HG03064 (cell line): ENCODE measurements around the gene HOXA6.

Experiments used
- ATAC-seq: cut with Tn5 transposase; IDR thresholded peaks from one replicate; pipeline ENCODE4 v1.9.1; 2021; ENCODE audit warnings: low read depth; ENCODE audit not compliant: unreplicated experiment

The HOXA6 gene

DNA sequence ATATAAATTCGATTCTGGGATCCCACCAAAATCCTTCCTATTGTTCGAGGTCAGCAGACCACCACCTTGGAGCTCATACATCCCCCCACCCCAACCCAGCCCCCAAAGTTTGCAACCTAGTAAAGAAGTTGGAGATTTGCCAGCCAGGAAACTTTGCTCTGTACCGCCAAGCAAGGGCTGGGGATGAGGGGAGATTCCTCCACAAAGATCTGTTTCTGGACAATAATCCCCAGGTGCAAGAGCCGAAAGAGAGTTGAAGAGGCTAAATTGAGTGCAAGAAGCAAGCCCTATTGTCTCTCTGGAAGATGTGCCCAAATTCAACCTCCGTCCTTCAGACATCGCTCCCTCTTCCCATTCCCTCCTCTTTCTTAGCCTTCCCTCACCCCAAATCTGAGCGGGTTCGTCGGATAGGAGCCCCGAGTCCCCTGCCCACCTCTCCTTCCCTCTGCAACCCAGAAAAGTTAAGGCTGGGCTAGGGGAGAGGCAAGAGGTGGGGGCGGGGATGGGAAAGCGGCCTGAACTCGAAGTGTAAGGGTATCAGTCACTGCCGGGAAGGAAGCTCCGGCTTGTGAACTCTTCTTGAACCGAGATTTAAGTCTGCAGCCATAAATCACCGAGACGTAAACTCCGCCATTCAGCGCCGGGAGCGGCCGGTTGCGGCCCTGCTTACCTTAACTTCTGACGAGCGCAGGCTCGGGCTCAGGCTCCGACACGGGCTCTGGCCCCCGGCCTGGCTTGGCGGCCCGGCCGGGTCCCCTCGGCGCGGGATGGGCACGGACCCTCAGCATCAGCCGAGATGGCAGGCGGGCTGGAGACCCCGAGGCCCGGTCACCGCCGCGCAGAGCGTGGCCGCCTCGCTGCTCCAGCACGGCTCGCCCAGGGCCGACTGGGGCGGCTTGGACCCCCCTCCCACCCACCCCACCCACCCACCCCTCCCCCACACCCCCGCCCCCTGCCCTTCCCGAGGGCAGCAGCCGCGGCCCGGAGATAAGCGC, 34.3 kb downstream of the HOXA6 start:
- no peak for ATAC-seq

DNA sequence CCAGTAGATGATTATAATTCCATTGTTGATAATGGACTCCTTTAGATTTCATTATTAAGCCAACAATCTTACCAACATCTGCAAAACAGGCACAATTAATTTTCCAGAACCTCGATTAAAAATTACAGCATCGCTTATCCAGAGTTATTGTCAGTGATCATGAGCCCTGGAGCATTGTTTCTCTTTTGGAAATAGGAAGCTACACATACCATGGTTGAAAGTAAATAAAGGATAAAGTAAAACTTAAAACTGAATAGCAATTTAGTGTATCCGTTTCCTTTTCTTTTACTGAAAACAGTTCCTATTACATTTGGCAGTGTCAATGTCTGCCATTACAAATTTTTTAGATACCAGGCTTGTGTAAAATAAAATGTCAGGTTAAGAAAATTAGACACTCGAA, 35.2 kb downstream of the HOXA6 start:
- ATAC-seq = no peak

DNA sequence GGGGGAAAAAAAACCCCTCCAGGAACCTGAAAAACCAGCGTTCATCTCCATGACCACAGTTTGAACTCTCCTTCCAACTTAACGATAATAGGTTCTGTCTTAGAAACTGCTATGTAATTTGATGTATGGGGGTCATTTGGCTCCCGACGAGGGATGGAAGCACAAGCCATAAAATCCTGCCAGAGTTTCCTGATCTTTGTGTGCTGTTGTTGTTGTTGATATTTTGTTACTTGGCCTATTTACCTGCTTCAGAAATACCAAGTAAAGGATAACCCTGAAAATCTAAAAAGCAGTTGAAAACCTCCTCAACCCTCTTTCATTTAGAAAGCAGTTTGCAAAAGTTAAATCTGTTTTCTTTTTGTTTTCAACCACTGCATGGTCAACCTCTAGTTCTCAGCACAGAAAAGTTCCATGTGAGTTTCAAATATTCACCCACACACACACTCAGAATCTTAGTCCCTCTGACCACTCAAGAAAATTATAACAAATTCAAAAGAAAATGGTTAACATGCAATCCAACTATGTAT, 35.8 kb downstream of the HOXA6 start:
- no peak for ATAC-seq

DNA sequence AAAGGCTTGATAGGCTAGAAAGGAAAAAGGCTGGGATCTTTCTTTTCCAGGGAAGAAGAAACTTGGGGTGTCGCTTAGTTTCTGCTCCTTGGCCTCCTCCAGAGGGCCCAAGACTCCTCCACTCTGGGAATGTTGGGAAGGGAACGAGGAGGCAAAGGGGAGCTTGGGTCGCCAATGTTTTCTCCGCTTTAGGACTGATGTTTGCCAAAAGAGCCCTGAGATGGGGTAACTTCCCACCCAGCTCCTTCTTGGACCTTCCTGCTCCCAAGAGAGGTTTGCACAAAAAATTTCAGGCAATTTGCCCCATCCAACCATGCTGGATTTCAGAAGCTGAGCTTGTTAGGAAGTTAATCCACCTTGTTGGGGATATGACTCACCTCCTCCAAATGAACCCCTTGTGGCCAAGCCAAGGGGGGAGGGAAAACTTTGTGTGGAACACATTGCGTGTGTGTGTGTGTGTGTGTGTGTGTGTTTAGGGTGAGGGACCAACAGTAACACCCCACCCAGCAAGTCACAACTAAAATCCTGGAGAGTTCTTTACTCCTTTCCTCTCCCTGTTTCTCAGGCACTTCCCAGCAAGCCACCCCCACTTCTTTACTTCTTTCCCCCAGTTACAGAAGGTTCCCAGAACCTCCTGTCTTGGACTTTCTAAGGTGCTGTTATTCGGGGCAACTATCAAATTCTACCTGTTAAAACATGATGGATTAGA, 36.4 kb downstream of the HOXA6 start:
- ATAC-seq = no peak

DNA sequence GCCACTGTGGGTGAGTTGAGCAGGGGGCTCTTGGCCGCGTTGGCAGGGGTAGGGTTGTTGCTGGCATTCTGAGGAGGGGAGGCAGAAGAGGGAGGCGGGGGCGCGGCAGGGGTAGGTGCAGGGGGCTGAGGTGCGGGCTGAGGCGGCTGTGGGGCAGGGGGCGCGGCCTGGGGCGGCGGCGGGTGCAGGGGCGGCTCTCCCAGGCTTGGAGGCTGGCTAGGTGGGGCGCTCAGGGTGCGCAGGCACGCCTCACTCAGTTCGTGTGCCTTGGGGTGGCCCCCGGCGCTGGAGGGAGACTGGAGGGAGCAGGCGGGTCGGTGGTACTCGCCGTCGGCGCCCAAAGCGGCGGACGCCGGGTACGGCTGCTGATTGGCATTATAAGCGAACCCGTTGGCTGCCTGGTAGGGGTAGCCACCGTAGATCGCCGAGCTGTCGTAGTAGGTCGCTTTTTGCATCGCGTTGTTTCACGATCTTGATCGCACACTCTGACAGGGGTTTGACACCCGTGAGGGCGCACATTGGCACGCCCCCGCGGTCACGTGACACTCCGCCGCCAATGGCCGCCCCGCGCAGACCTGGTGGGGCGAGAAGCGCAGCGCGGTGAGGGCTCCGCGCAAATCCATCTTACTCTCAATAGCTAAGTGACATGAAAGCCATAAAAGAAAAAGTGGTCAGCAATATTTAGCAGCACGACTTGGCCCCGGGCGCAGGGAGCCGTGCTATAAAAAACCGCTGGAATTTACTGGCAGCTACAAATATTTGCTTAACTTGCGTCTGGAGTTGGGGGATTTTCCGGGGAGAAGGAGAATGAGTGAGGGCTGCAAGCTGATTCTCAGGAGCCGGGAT, 37.2 kb downstream of the HOXA6 start:
- no peak for ATAC-seq

DNA sequence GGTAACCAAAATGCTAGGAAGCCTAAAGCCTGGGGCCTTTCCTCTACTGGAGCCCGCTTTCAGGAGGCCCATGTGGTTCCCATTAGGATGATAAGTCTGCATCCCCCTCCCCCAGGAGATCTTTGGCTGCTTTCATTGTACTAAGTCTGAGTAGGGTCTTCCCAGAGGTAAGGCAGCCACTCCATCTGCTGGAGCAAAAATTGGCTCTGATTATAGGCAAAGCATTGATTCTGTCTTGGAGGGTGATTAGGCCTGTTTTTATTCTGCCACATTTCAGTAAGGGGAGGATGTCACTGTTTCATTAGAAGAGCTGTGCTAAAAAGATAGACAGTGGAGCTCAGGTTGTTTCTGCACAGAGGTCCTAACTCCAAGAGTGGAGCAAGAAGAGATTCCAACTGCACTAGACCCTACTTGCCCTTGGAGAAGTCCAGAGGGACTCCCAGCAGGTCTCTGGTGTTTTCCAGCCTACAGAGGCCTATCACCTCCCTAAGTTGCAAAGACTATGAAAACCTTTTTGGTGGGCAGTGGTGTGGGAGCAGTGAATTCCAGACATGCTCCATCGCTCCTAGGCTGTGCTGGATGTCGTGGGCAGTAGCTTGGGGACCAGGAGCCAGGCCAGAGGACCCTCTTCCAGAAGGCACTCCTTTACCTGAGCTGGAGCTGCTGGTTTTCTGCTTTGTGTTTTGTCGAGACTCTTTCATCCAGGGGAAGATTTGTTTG, 37.9 kb downstream of the HOXA6 start:
- no peak for ATAC-seq

DNA sequence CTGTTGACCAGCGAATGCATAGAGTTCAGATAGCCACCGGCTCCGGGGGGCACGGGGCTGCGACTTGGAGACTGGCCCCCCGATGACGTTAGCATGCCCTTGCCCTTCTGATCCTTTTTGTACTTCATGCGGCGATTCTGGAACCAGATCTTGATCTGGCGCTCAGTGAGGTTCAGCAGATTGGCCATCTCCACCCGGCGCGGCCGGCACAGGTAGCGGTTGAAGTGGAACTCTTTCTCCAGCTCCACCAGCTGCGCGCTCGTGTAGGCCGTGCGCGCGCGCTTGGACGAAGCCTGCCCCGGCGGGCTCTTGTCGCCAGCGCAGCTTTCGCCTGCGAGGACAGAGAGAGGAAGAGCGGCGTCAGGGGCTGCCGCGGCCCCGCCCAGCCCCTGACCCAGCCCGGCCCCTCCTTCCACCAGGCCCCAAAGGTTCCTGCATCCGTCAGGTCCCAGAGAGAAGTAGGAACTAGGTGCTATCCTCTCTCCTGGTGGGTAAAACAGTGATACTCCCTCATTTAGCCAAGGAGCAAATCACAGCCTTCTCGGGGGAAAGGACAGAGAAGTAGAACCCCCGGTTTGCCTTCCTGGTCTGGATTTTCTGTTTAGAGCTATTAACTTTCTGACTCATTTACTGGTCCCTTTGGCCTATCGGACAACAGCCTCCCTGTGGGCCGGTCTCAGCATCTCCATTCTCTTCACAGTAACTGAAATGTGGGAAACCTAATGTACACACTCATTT, 39.0 kb downstream of the HOXA6 start:
- no peak for ATAC-seq

DNA sequence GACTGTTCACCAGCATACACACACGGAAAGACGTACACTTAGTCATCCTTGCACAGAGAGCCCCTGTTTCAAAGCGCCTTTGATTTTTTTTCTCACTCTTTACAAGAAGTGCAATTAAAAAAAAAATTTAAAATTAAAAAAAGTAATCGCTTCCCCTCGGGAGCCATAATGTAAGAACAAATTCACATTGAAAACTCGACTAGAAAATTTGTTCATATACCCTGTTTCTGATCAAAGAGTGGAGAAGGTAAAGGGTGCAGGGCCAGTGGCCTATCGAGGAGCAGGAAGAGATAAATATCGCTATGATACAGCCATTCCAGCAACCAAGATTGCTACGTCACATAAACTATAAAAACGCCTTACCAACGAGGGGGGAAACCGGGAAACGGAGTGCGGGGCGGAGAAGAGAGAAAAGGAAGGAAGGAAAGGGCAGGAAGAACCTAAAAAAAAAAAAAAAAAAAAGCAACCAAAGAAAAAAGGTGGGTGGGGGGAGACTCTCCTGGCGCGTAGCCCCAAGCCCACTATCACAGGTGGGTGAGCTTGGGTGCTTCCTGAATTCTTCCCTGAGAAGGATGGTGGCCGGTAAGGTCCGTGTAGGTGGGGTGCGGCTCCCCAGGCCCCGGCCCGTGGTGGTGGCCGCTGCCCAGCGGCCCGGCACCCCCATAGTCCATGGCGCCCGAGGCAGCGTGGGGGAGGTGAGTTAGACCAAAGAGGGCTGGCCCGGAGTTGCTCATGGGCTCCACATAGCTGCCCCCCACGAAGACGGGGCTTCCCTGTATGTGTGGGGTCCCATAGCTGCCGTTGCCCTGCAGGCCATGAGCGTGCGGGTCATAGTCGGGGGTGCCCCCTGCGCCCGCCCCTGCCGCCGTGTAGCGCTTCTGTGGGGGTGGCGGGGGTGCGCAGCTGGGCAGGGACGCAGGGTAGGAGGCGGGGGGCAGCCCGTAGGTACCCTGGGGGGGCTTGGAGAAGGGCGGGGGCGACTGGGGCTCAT, 39.9 kb downstream of the HOXA6 start:
- ATAC-seq = no peak

DNA sequence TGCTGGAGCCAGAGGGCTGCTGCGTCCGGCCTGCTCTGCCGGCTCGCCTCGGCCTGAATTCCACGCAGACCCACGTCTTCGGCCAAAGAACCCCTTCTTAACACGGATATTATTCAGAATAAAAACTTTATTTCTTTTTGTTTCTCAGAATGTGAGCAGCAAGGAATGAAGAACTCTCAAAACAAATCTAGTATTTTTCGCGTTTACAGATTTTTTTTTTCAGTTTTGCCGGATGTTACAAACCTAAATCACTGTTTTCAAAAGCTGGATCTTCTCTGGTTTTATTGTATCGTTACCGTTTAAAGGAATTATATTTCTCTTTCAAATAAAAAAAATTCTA, 40.7 kb downstream of the HOXA6 start:
- ATAC-seq = no peak

DNA sequence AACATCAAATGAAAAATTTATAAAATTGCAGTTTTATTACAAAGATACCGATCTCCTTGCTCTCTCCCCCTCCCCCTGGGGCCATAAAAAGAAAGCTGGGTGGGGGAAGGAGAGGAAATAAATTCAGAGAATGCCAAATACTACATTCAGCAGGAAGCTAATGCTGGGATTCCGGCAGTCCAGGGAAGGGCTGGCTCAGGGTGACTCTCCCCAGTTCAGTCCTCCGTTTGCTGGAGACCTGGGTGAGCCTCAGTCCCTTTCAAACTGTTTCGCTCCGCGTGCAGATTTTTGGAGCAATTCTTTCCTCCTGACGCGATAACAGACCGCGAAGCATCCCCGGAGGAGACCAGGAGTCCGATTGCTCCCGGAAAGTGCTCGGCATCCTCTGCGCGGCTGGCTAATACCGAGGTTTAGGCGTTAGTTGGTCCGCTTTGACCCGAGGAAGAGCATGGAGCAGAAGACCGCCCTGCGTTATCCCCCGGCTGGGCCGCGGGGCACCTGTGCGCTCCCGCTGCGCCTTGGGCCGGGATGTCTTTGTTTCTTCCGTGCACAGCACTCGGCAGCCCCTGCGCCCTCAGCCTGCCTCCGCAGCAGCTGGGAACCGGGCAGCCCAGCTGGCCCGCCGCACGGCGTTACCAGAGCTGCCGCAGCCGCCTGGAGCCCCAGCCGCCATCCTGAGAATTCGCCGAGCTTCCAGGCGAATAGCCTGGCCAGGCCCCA, 41.2 kb downstream of the HOXA6 start:
- ATAC-seq = no peak

DNA sequence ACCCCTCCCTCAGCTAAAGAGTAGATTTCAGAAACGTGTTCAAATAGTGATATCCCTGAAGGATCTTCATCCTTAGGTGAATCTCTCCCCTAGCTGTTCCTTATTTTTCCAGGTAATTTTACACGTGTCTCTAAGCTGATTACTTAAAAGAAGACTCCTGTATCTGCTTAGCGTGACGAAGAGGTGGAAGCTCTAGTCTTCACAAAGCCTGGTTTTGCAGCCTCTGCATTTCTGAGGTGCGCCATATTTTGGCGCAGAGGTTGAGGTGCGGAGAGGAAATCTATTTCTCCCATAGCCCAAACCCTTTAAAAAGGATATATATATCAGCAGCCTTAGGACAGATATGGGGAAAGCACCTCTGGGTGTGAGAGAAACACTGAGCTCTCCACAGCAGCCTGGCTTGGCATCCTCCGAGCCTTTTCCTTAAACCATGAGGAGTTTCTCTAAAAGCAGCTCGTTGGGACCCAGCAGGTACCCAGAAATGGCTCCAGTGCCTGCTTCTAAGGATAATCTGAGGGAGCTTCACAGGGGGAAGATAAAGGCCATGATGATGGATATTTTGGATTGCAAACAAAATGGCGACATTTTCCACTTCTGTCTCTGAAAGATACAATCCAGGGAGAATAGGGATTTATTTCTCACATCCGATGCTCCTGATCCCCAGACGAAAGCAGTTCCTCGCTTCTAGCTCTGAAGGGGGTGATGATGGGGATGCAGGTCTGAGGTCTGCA, 42.1 kb downstream of the HOXA6 start:
- no peak for ATAC-seq

DNA sequence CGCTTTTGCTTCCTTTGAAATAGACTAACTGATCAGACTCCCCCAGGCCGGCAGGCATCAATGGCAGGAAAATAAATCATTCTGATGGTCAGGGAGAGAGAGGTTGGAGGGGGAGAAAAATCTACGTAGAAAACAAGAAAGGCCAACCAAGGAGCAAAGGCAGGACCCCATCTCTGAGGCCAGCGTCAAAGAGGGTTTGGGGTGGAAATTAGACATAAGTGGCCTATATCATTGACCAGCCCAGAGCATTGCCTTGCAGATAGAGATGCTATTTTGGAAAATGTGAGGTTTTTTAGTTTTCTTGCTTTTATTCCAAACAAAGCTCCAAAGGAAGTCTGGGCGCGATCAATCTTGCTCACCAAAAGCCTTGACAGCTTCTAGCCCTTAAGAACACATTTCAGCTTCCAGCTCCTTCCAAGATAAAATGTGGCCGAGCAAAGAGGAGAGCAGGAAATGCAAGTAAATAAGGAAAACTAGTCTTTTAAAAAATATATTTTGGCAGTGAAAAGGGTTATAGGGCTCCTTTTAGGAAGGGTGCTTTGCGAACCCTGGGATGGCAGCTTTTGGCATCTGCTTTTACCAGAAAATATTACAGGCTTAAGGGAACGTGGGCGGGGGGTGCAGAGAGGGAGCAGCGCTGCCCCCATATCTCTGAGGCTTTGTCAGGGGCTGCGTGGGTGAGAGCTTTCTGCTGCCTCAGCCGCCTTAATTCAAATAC, 43.1 kb downstream of the HOXA6 start:
- ATAC-seq = no peak

DNA sequence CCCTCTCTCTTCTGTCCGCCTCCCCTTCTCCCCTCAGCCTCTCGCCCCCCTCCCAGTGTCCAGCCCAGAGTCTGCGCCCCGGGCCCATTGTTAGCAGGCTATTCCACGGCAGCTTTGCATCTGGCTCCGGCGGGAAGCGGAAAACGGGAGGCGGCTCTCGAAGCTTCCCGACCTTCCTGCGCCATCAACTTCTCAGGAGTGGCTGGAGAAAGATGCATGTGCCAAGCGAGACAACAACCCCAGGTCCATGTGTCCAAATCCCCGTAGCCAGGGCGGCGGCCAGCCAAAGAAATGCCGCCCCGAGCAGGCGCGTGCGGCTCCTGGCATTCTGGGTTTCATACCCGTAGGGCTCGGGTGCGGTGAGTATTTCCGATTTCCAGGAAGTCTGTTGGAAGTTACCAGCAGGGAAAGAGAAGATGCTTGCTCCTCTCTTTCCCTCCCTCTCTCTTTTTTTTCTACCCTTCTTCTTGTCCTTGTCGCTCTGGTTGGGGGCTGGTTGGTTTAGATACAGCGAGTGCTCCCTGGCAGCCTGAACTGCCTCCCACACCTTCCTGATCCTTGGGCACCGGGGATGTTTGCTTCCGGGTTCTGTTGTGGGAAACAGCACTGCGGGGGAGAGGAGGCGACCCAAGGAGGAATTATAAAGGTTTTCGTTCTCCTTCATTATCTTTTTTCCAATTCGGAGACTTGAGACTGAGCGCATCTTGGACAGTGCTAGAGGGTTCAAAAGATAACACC, 43.9 kb downstream of the HOXA6 start:
- no peak for ATAC-seq

DNA sequence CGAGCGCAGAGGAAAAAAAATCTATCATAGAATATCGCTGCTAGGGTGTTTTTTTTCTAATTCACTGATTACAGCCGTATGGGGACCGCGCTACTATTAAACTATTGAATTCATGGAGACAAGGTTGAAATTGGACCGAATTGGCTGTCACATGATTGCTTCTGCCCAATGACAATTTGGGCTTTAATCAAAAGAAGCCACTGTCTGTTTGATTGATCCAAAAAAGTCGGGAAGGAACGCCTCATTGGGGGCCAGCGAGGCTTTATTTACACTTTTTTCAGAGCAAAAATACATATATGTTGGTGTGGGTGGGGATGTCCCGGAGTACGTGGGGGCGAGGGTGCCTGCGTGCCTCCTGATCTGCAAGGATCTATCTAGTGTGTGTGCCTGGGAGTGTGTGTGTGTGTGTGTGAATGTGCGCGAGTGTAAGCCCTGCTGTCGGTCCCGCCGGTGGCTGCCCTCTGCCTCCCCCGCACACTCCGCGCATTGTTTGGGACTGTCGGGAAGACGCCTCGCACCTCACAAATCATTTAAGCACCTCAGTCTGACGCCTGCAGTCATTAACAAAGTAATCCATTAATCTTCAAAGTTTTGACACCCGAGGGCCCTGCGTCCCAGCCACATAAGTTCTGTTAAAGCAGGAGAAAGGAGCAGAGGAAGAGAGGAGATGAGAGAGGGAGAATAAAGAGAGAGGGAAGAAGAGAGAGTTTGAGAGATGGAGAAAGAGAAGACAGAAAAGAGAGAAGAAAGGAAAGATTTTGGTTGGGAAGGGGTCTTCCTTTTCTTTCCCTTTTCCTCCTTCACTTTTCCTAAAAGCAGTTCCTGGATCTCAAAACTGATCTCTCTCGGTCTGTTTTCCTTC, 44.8 kb downstream of the HOXA6 start, which contains the start of gene HOXA2:
HOXA2 (minus strand) TSS at position 103 of the 862 bp plus-strand sequence. CDS start 183 bp downstream, outside the sequence.
- ATAC-seq = no peak
